HG02884 (cell line): Measurements from ENCODE around the gene ZNF407.

ENCODE experiments used
- ATAC-seq: cut with Tn5 transposase; IDR thresholded peaks from one replicate; pipeline ENCODE4 v1.9.1; 2021; ENCODE audit warnings: mild to moderate bottlenecking, moderate library complexity; ENCODE audit not compliant: unreplicated experiment

Gene ZNF407

DNA sequence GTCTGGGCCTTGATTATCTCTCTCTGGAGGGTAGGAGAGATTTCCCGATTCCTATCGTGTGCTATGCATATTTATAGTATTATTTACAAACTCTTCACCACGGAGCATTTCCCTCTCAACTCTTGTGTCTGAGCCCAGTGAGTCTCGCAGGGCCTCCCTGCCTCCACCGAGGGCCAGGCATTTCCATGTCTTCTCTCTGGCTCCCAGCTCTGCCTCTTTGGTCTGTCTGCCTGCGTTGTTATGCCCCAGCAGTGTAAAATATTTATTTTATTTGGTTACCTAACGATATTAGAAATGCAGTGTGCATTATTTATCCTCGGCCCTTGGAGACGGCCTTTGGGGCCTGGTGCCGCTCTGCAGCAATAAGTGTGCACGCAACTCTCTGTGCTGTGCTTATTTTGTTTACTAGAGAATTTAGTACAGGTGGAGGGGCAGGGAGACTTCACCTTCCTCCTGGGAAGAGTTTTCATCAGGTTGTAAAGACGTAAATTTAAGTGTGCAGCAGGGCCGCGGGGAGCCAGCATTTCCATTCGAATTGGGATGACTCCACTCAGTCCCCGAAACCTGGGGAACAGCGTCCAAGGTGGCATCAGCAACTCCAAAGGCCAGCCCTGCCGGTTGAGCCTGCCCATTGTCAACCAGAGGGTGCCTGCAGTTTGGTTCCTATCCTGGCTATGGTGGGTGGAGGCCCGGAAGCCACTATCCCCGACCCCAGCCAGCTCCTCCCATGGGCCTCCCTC, 511.1 kb downstream of the ZNF407 start:
- ATAC-seq = no peak

DNA sequence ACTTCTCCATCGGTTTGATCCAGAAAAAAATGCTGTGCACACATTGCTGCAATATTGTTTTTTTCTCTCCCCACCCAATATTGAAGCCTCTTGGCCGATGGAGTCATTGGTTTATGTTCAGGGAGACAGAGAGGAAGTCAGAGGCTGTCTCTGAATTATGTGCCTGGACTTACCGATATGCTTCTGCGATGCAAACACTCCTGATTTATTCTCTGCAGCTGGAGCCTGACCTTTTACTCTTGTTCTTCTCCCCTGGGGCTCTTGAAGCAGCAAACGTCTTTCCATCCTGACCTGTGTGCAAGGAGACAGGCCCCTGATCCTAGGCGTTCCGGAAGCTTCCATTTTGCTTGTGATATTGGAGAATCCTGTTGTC, 511.6 kb downstream of the ZNF407 start:
- no peak for ATAC-seq

DNA sequence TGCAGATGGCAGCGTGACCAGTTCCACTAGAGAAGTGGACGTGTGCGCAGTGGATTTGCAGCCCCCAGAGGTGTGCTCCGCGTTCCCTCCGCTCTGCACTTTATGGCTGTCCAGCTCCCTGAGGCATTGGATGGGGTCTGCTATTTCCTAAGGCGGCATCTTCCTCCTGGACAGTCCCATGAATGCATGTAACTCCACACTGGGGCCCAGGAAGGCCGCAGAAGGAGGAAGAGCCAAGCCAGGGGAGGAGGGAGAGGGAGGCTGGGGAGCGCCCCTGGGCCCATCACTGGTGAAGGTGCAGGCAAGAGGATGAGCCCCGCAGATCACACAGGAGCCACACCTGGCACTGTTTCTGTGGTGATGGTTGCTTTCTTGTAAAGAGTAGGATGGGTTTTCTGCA, 512.1 kb downstream of the ZNF407 start:
- ATAC-seq = no peak

DNA sequence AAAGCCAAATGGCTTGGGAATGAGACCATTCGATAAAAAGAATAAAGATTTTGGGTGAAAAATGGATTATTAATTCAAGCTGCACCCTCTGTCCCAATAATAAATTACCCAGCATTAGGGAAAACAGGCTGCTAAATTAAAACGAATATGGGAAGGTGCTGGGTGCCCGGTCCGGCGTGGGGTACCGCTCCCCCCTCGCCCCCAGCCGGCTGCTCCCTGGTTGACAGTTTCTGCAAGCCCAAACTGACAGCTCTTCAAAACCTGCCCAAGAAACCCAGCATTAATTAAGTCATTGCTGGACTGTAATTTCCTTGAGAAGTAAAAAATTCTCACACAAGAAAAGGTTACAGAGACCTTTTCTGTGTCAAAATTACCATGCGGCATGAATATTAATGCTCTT, 512.6 kb downstream of the ZNF407 start:
- ATAC-seq = no peak

DNA sequence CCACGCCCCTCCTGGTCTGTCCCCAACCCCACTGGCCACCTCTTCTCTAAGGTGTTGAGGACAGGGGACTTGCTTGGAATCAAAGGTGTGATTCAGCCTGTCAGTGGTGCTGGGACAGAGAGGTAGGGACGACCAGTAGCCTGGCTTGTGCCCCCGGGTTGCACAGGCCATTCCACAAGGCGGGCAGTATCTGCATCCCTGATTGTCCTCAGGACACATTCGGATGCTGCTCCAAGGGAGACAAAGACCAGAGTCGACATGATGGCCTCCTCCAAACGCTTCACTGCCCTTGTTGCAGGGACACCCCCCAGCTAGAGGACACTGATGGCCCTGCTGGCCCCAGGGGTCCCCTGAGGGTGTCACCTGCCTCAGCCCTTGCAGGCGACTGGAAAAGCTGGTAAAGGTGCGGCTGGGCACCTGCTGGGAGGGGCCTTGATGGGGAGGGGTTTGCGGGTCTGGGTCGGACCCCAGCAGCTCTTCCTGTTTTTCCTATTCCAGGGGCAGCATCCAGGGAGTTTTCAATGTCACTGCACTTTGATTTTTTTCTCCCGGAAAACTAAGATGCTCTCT, 513.3 kb downstream of the ZNF407 start:
- ATAC-seq = no peak

DNA sequence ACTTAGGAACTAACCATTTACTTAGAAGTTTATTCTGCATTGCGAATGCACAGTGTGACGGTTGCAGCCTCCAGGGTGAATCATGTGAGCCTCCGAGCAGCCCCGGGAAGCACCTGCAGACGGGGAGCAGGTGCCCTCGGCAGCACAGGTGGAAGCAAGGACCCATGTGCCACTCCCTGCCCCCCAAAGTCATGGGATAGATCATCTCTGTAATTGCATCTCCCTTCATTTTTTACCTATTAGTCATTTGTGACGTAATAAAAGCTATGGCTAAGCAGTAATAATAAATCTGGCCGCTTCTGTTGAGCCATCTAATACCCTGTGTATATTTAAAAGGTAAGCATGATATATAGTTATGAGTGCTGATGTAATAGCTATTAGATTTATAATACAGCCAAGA, 514.1 kb downstream of the ZNF407 start:
- ATAC-seq = no peak

DNA sequence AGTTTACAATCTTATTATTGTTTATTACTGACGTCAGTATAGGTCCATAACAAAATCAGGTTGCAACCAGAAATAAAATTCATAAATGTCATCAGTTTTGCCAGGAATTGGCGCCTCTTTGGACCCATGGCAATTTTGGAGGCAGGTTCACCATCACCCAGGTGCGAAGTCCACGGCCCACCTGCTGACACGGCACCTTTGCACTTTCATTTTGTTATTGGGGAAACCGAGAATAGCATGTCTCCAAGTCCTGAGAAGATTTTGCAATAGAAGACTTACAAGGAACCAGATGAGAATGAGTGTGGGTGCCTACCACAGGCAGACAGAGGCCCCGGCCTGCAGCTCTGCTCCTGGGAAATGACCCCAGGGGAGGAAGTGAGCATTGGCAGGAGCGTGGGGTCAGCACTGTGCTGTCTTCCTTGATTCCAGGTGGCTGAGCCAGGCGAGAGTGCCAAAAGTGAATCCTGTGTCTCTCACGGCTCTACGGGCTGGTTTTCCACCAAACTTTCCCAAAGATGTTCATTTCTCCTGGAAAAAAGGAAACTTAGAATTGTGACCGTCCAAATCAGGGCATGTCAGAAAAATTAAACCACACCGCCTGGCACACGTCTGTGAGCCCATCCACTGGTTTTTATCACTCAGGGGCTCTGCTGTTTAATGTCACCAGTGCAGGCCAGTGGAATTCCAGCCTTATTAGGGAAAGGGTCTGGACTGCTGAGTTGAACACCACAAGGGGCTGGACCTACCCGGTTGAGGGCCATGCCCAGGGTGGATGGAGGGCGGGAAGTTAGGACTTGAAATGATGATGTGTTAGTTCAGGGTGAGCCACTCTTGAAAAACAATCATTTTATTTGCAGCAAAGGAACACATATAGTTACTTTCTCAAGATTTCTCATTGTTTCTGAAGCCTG, 514.8 kb downstream of the ZNF407 start:
- no peak for ATAC-seq

DNA sequence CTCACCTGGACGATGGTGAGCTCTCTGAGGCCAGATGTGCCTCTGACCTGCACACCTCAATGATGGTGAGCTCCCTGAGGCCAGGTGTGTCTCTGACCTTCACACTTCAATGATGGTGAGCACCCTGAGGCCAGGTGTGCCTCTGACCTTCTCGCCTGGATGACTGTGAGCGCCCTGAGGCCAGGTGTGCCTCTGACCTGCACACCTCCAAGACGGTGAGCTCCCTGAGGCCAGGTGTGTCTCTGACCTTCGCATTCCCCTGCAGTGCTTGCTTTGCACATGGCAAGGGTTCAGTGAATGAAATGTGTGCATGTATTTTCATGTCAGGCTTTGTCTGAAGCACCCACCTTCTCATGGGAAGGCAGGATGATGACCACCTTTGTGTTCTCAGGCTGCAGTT, 515.8 kb downstream of the ZNF407 start:
- no peak for ATAC-seq

DNA sequence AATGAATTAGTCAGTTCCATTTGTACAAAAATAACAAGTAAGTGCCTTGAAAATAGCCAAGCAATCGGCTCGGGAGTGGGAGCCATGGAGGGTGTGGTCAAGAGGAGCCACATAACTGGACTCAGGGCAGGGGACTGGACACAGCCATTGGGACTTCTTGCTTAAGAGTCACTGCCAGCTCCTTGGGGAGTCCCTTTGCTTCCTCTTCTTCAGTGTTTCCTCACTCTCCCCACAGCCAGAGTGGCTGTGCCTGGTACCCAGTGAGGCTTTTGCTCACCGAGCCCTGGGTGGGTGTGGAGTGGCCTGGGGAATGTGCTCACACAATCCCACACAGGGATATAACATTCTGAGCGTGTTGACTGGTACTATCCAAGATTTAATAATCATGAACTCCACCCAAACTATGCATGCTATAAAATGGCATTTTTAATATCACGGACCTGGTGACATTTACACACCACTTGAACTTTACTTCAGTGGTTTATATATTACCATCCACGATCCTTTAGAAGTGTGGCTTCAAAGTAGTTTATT, 516.6 kb downstream of the ZNF407 start:
- no peak for ATAC-seq
